K562 (cell line): Measurements from ENCODE around the gene RXRA. TPM values are rescaled to one million over a fixed set of nuclear protein-coding genes. Genes with fewer than 3 reads are reported as not detected.
A peak's percentile ranks its signal among the peaks of the same experiment; 100 is the strongest.

Experiments used
- ATAC-seq: fragments of 200-7000 bp; cut with Tn5 transposase; 3 replicates; pipeline ENCODE4 v1.9.1; 2020; ENCODE audit warnings: moderate library complexity
- BruUV-seq: library from RNA; stranded (reverse); fragments of 400-500 nt; replicated peaks from 2 replicates; lab custom pipeline; 2021; lab: Mats Ljungman, UMichigan
- CTCF ChIA-PET: fragments of 300-600 bp; formaldehyde crosslinking; extraction: SDS; loops from one replicate; lab custom pipeline; 2021; ENCODE audit warnings: low intra/inter-chr PET ratio; lab: Yijun Ruan, JAX
- POLR2A ChIA-PET: fragments of 300-600, 350-650 bp; sonication (Branson Sonifier 250); formaldehyde crosslinking; extraction: SDS; loops from one replicate; lab custom pipeline; 2021; ENCODE audit warnings: antibody characterized with exemption, inconsistent platforms; lab: Yijun Ruan, JAX
- DNase-seq, 4 experiments: peaks; one replicate each; pipeline versions ENCODE4 v3.0.0 to v3.0.0-alpha.2; 2011 to 2018; ENCODE audit warnings: low spot score in 3 of 4, mixed read lengths in 3 of 4; ENCODE audit errors: extremely low read depth in 1 of 4
- FAIRE-seq: peaks from 2 replicates; lab custom pipeline; 2011; peaks lifted over from hg19 to GRCh38; lab: Jason Lieb, UNC
- H2AFZ ChIP-seq: 2 replicates; pipeline ENCODE4 v1.6.0; 2011; ENCODE audit warnings: low read depth, low read length, control low read depth, inconsistent platforms
- H3K27ac ChIP-seq: fragments of 200-600 bp; 3 replicates; pipeline ENCODE4 v1.8.0; 2011; ENCODE audit warnings: low read depth, mild to moderate bottlenecking, control low read depth, inconsistent platforms, low read length, moderate library complexity, mixed read lengths; ENCODE audit errors: extremely low read depth
- H3K27me3 ChIP-seq, 2 experiments: fragments of 300-600 bp in 1 of 2; 2 replicates in 1 of 2; 3 replicates in 1 of 2; pipeline versions ENCODE4 v1.6.0 to v1.8.0; 2011; ENCODE audit warnings: inconsistent platforms in 2 of 2, low read length in 2 of 2, mild to moderate bottlenecking in 1 of 2, mixed read lengths in 1 of 2, moderate library complexity in 1 of 2; ENCODE audit not compliant: control insufficient read depth in 2 of 2, insufficient read depth in 2 of 2
- H3K36me3 ChIP-seq: fragments of 300-600 bp; 3 replicates; pipeline ENCODE4 v1.8.0; 2011; ENCODE audit warnings: mild to moderate bottlenecking, low read length, inconsistent platforms; ENCODE audit not compliant: control insufficient read depth, insufficient read depth
- H3K4me1 ChIP-seq, 2 experiments: fragments of 200-600 bp in 1 of 2; replicated peaks in 1 of 2; 2 replicates in 1 of 2; 3 replicates in 1 of 2; pipeline versions ENCODE4 v1.5.1 to v1.8.0; 2011; ENCODE audit warnings: inconsistent platforms in 2 of 2, low read length in 2 of 2, mild to moderate bottlenecking in 1 of 2, mixed read lengths in 1 of 2, moderate library complexity in 1 of 2; ENCODE audit not compliant: control insufficient read depth in 2 of 2, insufficient read depth in 2 of 2
- H3K4me2 ChIP-seq: 2 replicates; pipeline ENCODE4 v1.6.1; 2011; ENCODE audit warnings: low read length, control low read depth, inconsistent platforms, mixed read lengths; ENCODE audit not compliant: insufficient read depth
- H3K4me3 ChIP-seq: fragments of 200-600 bp; sonication (generic), shearing (Covaris generic); 2 replicates; pipeline ENCODE4 v1.5.1; 2016; ENCODE audit warnings: control low read depth, inconsistent platforms
- H3K79me2 ChIP-seq: fragments of 200-600 bp; 3 replicates; pipeline ENCODE4 v1.8.0; 2011; ENCODE audit warnings: low read length, inconsistent platforms; ENCODE audit not compliant: control insufficient read depth, insufficient read depth
- H3K9ac ChIP-seq, 2 experiments: 2 replicates each; pipeline versions ENCODE4 v1.6.0 to v1.6.1; 2011; ENCODE audit warnings: low read depth in 2 of 2, low read length in 2 of 2, control low read depth in 1 of 2, inconsistent platforms in 1 of 2, mild to moderate bottlenecking in 1 of 2, mixed read lengths in 1 of 2; ENCODE audit not compliant: insufficient read depth in 1 of 2
- H3K9me1 ChIP-seq: one replicate; pipeline ENCODE4 v1.6.0; 2011; ENCODE audit warnings: inconsistent platforms, mild to moderate bottlenecking, low read length, moderate library complexity; ENCODE audit not compliant: control insufficient read depth, insufficient read depth
- H3K9me3 ChIP-seq: replicated peaks from 2 replicates; pipeline ENCODE4 v1.5.1; 2011; ENCODE audit warnings: low read depth, low read length, inconsistent platforms; ENCODE audit not compliant: control insufficient read depth, insufficient read depth
- H4K20me1 ChIP-seq: replicated peaks from 2 replicates; pipeline ENCODE4 v1.6.1; 2011; ENCODE audit warnings: low read length, inconsistent platforms, mixed read lengths; ENCODE audit not compliant: control insufficient read depth, insufficient read depth
- ARID2 ChIP-seq: fragments of 450-650 bp; IDR thresholded peaks from 2 replicates; pipeline ENCODE4 v1.6.1; 2017; ENCODE audit warnings: antibody characterized with exemption, mild to moderate bottlenecking
- GATA2 ChIP-seq: sonication (generic); formaldehyde crosslinking; IDR thresholded peaks from 2 replicates; pipeline ENCODE4 v1.4.0; 2020; ENCODE audit warnings: mild to moderate bottlenecking, missing genetic modification reagents
- HCFC1 ChIP-seq: IDR thresholded peaks from 2 replicates; pipeline ENCODE4 v1.6.1; 2012; ENCODE audit warnings: low read depth, low read length, improper control_type of control experiment
- KAT7 ChIP-seq: sonication (generic); formaldehyde crosslinking; IDR thresholded peaks from 2 replicates; pipeline ENCODE4 v1.8.0; 2022; ENCODE audit warnings: missing genetic modification reagents, mild to moderate bottlenecking, borderline replicate concordance
- KLF10 ChIP-seq: fragments of 250-450 bp; sonication (Bioruptor Pico); IDR thresholded peaks from 2 replicates; pipeline ENCODE4 v1.6.1; 2021; ENCODE audit warnings: matching md5 sums
- MECOM ChIP-seq: fragments of 250-450 bp; sonication (Bioruptor Pico); IDR thresholded peaks from 2 replicates; pipeline ENCODE4 v1.8.0; 2022; ENCODE audit warnings: inconsistent platforms
- PTBP1 ChIP-seq: fragments of 200-400 bp; formaldehyde crosslinking; IDR thresholded peaks from 2 replicates; pipeline ENCODE4 v1.6.1; 2017; ENCODE audit warnings: low read depth, low read length
- RAD21 ChIP-seq, 2 experiments: fragments of 250-450 bp in 1 of 2; fragments of 450-650 bp in 1 of 2; sonication (Bioruptor Pico) in 1 of 2; formaldehyde crosslinking in 1 of 2; IDR thresholded peaks in 1 of 2; conservative IDR thresholded peaks in 1 of 2; 2 replicates each; pipeline versions ENCODE4 v1.4.0 to v1.8.0; 2020 to 2022; ENCODE audit warnings: mild to moderate bottlenecking in 2 of 2, moderate library complexity in 1 of 2
- SIN3A ChIP-seq, 2 experiments: fragments of 150-350 bp in 1 of 2; IDR thresholded peaks; 2 replicates each; pipeline ENCODE4 v1.6.1; 2011 to 2016; ENCODE audit warnings: borderline replicate concordance in 2 of 2, low read depth in 2 of 2, low read length in 2 of 2, mild to moderate bottlenecking in 2 of 2, moderate library complexity in 2 of 2; ENCODE audit not compliant: control insufficient read depth in 1 of 2
- SMAD2 ChIP-seq: fragments of 150-350 bp; IDR thresholded peaks from 2 replicates; pipeline ENCODE4 v1.6.1; 2014; ENCODE audit warnings: low read depth, mild to moderate bottlenecking, low read length
- SP1 ChIP-seq: sonication (generic); formaldehyde crosslinking; IDR thresholded peaks from 2 replicates; pipeline ENCODE4 v1.8.1; 2022; ENCODE audit warnings: mild to moderate bottlenecking, missing genetic modification reagents
- XRCC5 ChIP-seq: fragments of 200-400 bp; formaldehyde crosslinking; IDR thresholded peaks from 2 replicates; pipeline ENCODE4 v1.6.1; 2017; ENCODE audit warnings: low read depth, mild to moderate bottlenecking, low read length
- ZBED1 ChIP-seq: IDR thresholded peaks from 2 replicates; pipeline ENCODE4 v1.6.1; 2014
- ZC3H11A ChIP-seq: IDR thresholded peaks from 2 replicates; pipeline ENCODE4 v1.6.1; 2012; ENCODE audit warnings: low read depth, low read length, improper control_type of control experiment
- ZNF133 ChIP-seq: fragments of 250-450 bp; sonication (Bioruptor Pico); IDR thresholded peaks from 2 replicates; pipeline ENCODE4 v1.4.0; 2020; ENCODE audit warnings: mild to moderate bottlenecking
- ZNF184 ChIP-seq: sonication (generic); formaldehyde crosslinking; IDR thresholded peaks from 2 replicates; pipeline ENCODE4 v1.5.0; 2020; ENCODE audit warnings: missing genetic modification reagents
- ZNF232 ChIP-seq: sonication (generic); formaldehyde crosslinking; IDR thresholded peaks from 2 replicates; pipeline ENCODE4 v1.8.0; 2022; ENCODE audit warnings: mild to moderate bottlenecking, missing genetic modification reagents
- ZNF778 ChIP-seq: fragments of 450-650 bp; formaldehyde crosslinking; IDR thresholded peaks from 2 replicates; pipeline ENCODE4 v1.4.0; 2020; ENCODE audit warnings: mild to moderate bottlenecking, moderate library complexity
- WGBS: fragments of 100-300 bp; shearing (Covaris generic); methylation state at CpG from one replicate; pipeline ENCODE4 v1.1.6; 2016; ENCODE audit warnings: low coverage, mixed read lengths; ENCODE audit not compliant: insufficient coverage; ENCODE audit errors: missing lambda C conversion rate; 5-methylcytosine and 5-hydroxymethylcytosine counted together
- in situ Hi-C: fragments of 300-500 bp; cut with MboI; formaldehyde crosslinking; loops from 4 replicates; pipeline ENCODE4 v1.15.0; 2018; ENCODE audit warnings: inconsistent platforms, mixed read lengths
- intact Hi-C: fragments of 100-400 bp; cut with micrococcal nuclease; formaldehyde crosslinking; loops from 2 replicates; pipeline ENCODE4 v1.14.2; 2022
- polyA plus RNA-seq, 8 experiments: library from polyadenylated mRNA; depleted of rRNA in 4 of 8; stranded (reverse) in 5 of 8; unstranded in 3 of 8; fragments of >200 nt; fragmentation: Nextera tagmentation in 2 of 8; fragmentation: Illumina TruSeq in 1 of 8; extraction: Ambion mirVana in 2 of 8; extraction: Trizol in 1 of 8; gene quantifications; 2 replicates each; pipeline versions ENCODE4 v1.2.1 to v1.2.3, GENCODE V29; 2011 to 2014; ENCODE audit warnings: inconsistent platforms in 1 of 8, missing spikeins in 1 of 8
- total RNA-seq, 7 experiments: library from RNA; depleted of rRNA in 6 of 7; stranded (reverse); fragments of >200 nt in 6 of 7; fragmentation: Illumina TruSeq in 2 of 7; extraction: Trizol in 2 of 7; gene quantifications; 2 replicates each; pipeline versions ENCODE4 v1.2.1 to v1.2.3, GENCODE V29; 2011 to 2021; ENCODE audit warnings: low replicate concordance in 1 of 7
- TF ChIP-seq, protein P1 (sequence below): IDR thresholded peaks from 3 replicates; pipeline ENCODE4 v1.6.1; 2011; ENCODE audit warnings: borderline replicate concordance, mild to moderate bottlenecking, moderate library complexity; ENCODE audit not compliant: insufficient read length; ENCODE audit errors: extremely low read depth

RXRA gene
- total and polyA plus RNA-seq, 9 of the 15 experiments (the other 6 are each of a cell fraction or from before 2014, with no cell fraction given): 0.35 to 23.6 (median 4.6) TPM

GRCh38 chr9:134378901-134379338, 52.7 kb downstream of the RXRA start:
- ChIA-PET CTCF (no interaction called here), POLR2A (interaction anchor here (0.6 to 1.1 kb wide), 3 partner anchors 10 to 204 kb away, joined by 3 read pairs; no protein-coding TSS in a partner anchor)
- H4K20me1 ChIP-seq: peaks cover 94% of the 10 kb centered on the region
- TF ChIP-seq KAT7 (CRISPR knock-in tag): no peak
- TF ChIP-seq SP1: no peak
- no peak for TF ChIP-seq SMAD2
- TF ChIP-seq PTBP1: no peak
- TF ChIP-seq ARID2: no peak
- TF ChIP-seq ZNF133 (CRISPR knock-in tag): no peak
- TF ChIP-seq ZNF184 (CRISPR knock-in tag): no peak
- TF ChIP-seq GATA2 (CRISPR knock-in tag): no peak
- TF ChIP-seq XRCC5: no peak
- TF ChIP-seq, protein P1, sequence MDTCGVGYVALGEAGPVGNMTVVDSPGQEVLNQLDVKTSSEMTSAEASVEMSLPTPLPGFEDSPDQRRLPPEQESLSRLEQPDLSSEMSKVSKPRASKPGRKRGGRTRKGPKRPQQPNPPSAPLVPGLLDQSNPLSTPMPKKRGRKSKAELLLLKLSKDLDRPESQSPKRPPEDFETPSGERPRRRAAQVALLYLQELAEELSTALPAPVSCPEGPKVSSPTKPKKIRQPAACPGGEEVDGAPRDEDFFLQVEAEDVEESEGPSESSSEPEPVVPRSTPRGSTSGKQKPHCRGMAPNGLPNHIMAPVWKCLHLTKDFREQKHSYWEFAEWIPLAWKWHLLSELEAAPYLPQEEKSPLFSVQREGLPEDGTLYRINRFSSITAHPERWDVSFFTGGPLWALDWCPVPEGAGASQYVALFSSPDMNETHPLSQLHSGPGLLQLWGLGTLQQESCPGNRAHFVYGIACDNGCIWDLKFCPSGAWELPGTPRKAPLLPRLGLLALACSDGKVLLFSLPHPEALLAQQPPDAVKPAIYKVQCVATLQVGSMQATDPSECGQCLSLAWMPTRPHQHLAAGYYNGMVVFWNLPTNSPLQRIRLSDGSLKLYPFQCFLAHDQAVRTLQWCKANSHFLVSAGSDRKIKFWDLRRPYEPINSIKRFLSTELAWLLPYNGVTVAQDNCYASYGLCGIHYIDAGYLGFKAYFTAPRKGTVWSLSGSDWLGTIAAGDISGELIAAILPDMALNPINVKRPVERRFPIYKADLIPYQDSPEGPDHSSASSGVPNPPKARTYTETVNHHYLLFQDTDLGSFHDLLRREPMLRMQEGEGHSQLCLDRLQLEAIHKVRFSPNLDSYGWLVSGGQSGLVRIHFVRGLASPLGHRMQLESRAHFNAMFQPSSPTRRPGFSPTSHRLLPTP: no peak
- TF ChIP-seq ZBED1: no peak
- no peak for TF ChIP-seq SIN3A (IDR thresholded peaks at IDR 0.05; ENCODE audit: borderline replicate concordance in 2 of 2, control insufficient read depth in 1 of 2, low read depth in 2 of 2, low read length in 2 of 2)
- TF ChIP-seq ZNF778 (CRISPR knock-in tag): no peak
- no peak for TF ChIP-seq KLF10 (CRISPR knock-in tag)
- TF ChIP-seq MECOM (CRISPR knock-in tag): no peak
- no peak for TF ChIP-seq RAD21 (CRISPR knock-in tag; conservative IDR thresholded peaks at IDR 0.05 in 1 of 2, IDR thresholded peaks at IDR 0.05 in 1 of 2)
- no peak for TF ChIP-seq ZNF232 (CRISPR knock-in tag)
- no peak for TF ChIP-seq ZC3H11A
- TF ChIP-seq HCFC1: no peak
- peak in 1 of 4 experiments; percentile 26 for DNase-seq
- H3K79me2 ChIP-seq: peaks cover 9% of the 10 kb centered on the region; the same call in 1 of the 3 replicates
- no TSS peak for BruUV-seq
- no peaks in the 10 kb centered on the region for H3K27me3 ChIP-seq
- in situ Hi-C loops (no loop called here), intact Hi-C loops (no loop called here)
- no peak overlapping the region for H3K27ac ChIP-seq
- H3K4me2 ChIP-seq: no peak overlapping the region
- no peaks in the 10 kb centered on the region for H3K9me1 ChIP-seq
- H2AFZ ChIP-seq: no peak overlapping the region
- H3K4me3 ChIP-seq: no peak overlapping the region
- H3K9me3 ChIP-seq: no peaks in the 10 kb centered on the region
- 33% methylated on average over 10 of the region's 11 CpGs for WGBS
- H3K36me3 ChIP-seq: no peaks in the 10 kb centered on the region
- H3K9ac ChIP-seq: peak overlapping the region in 1 of 2 experiments; percentile 74; a peak in 2 of 4 replicates
- ATAC-seq: peak; percentile 7; the same call in 1 of the 3 replicates
- FAIRE-seq: no peak
- H3K4me1 ChIP-seq: peaks cover 0 to 92% of the 10 kb centered on the region in 2 experiments; a peak in 2 of 5 replicates
